ENCODE measurements around the gene ZNRF3.

Gene ZNRF3

GRCh38 chr22:29050457-29050856, 167.1 kb downstream of the ZNRF3 start:
- Histone ChIP-seq H2BK15ac (ENCODE audit: low read length) (no peak overlapping the region), H3K14ac (ENCODE audit: low read length) (no peak overlapping the region), H3K4me2 (ENCODE audit: insufficient read depth, low read length, poor library complexity, severe bottlenecking) (no peak overlapping the region), H3K27ac (replicated peaks; ENCODE audit: low read length) (no peak overlapping the region), H3K4me1 (ENCODE audit: control insufficient read depth in 2 of 2, insufficient read depth in 1 of 2, low read depth in 1 of 2, low read length in 2 of 2) (peaks cover 2 to 15% of the 10 kb centered on the region in 2 donors), H3K79me1 (ENCODE audit: low read depth, low read length) (no peaks in the 10 kb centered on the region), H3K4ac (ENCODE audit: low read length) (no peak overlapping the region), H2AK5ac (ENCODE audit: low read depth, low read length) (no peak overlapping the region), H2BK120ac (ENCODE audit: low read depth, low read length) (no peak overlapping the region), H3K36me3 (replicated peaks in 1 of 2; ENCODE audit: control insufficient read depth in 2 of 2, insufficient read depth in 2 of 2, low read length in 2 of 2) (peaks cover 40 to 87% of the 10 kb centered on the region in 2 donors), H4K8ac (ENCODE audit: low read depth, low read length) (no peak overlapping the region), H3K27me3 (ENCODE audit: control insufficient read depth in 3 of 3, insufficient read depth in 3 of 3, low read depth in 1 of 3, low read length in 3 of 3) (no peaks in the 10 kb centered on the region), H4K91ac (ENCODE audit: low read depth, low read length, poor library complexity) (no peak overlapping the region), H3K4me3 (ENCODE audit: low read length in 2 of 2) (no peak overlapping the region), H2AFZ (ENCODE audit: low read length) (no peak overlapping the region), H2BK12ac (ENCODE audit: low read length) (no peak overlapping the region), H2BK5ac (ENCODE audit: low read length) (peak overlapping the region; percentile 15), H3K18ac (ENCODE audit: low read length) (no peak overlapping the region), H3K9ac (ENCODE audit: low read depth, low read length, poor library complexity) (no peak overlapping the region), H3K9me3 (replicated peaks in 1 of 2; ENCODE audit: control insufficient read depth in 2 of 2, insufficient read depth in 1 of 2, low read depth in 1 of 2, low read length in 2 of 2) (no peaks in the 10 kb centered on the region), H3K23ac (ENCODE audit: low read depth, low read length, poor library complexity) (peak overlapping the region; percentile 40)
- no CpG with 5 or more reads among the region's 24 CpGs for WGBS, 2 donors (ENCODE audit: extremely low coverage in 2 of 2, insufficient read length in 2 of 2, insufficient replicate concordance in 1 of 2)
- DNase-seq (ENCODE audit: low spot score): no peak

GRCh38 chr22:29053048-29053702, 169.8 kb downstream of the ZNRF3 start:
- no peaks in the 10 kb centered on the region for H3K27me3 ChIP-seq (ENCODE audit: control insufficient read depth in 3 of 3, insufficient read depth in 3 of 3, low read depth in 1 of 3, low read length in 3 of 3)
- H2BK12ac ChIP-seq (ENCODE audit: low read length): no peak overlapping the region
- no peak overlapping the region for H2BK120ac ChIP-seq (ENCODE audit: low read depth, low read length)
- H3K14ac ChIP-seq (ENCODE audit: low read length): no peak overlapping the region
- no peak overlapping the region for H3K18ac ChIP-seq (ENCODE audit: low read length)
- no peak overlapping the region for H2BK15ac ChIP-seq (ENCODE audit: low read length)
- no peak overlapping the region for H4K91ac ChIP-seq (ENCODE audit: low read depth, low read length, poor library complexity)
- no peaks in the 10 kb centered on the region for H3K79me1 ChIP-seq (ENCODE audit: low read depth, low read length)
- no peak overlapping the region for H2AK5ac ChIP-seq (ENCODE audit: low read depth, low read length)
- no CpG with 5 or more reads among the region's 8 CpGs for WGBS, 2 donors (ENCODE audit: extremely low coverage in 2 of 2, insufficient read length in 2 of 2, insufficient replicate concordance in 1 of 2)
- no peak overlapping the region for H3K4me2 ChIP-seq (ENCODE audit: insufficient read depth, low read length, poor library complexity, severe bottlenecking)
- H2BK5ac ChIP-seq (ENCODE audit: low read length): no peak overlapping the region
- peaks cover 22 to 60% of the 10 kb centered on the region in 2 donors for H3K36me3 ChIP-seq (replicated peaks in 1 of 2; ENCODE audit: control insufficient read depth in 2 of 2, insufficient read depth in 2 of 2, low read length in 2 of 2)
- H3K27ac ChIP-seq (replicated peaks; ENCODE audit: low read length): no peak overlapping the region
- no peak overlapping the region for H4K8ac ChIP-seq (ENCODE audit: low read depth, low read length)
- no peak overlapping the region for H3K4ac ChIP-seq (ENCODE audit: low read length)
- no peak overlapping the region for H3K4me3 ChIP-seq (ENCODE audit: low read length in 2 of 2)
- no peak overlapping the region for H3K23ac ChIP-seq (ENCODE audit: low read depth, low read length, poor library complexity)
- no peak overlapping the region for H2AFZ ChIP-seq (ENCODE audit: low read length)
- H3K9ac ChIP-seq (ENCODE audit: low read depth, low read length, poor library complexity): peak overlapping the region; percentile 50
- peaks cover 6 to 16% of the 10 kb centered on the region in 2 donors for H3K4me1 ChIP-seq (ENCODE audit: control insufficient read depth in 2 of 2, insufficient read depth in 1 of 2, low read depth in 1 of 2, low read length in 2 of 2)
- DNase-seq (ENCODE audit: low spot score): no peak
- no peaks in the 10 kb centered on the region for H3K9me3 ChIP-seq (replicated peaks in 1 of 2; ENCODE audit: control insufficient read depth in 2 of 2, insufficient read depth in 1 of 2, low read depth in 1 of 2, low read length in 2 of 2)

DNA sequence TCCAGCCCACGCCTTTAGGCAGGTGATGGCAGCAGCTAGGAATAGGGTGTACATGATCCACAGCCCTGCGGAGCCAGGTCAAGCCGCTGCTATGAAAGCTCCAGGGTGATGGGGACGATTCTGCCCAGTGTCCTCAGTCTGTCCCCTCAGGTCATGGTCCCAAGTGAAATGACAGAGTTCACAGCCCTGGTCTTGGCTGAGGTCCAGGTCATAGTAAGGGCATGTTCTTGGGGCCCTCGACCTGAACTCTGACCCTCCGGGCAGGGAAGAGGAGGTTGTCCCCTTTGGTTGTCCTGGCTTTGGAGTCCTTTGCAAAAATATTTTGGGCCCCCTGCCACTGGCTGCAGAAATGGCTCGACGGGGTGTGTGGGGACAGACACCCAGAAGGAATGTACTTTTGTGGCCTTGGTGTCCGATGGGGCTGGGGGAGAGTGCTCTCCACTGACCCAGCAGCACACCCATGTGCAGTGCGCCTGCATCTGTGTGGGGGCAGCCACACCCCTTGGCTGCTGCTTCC, 170.9 kb downstream of the ZNRF3 start:
- H2BK5ac ChIP-seq (ENCODE audit: low read length): no peak overlapping the region
- no peak overlapping the region for H2AK5ac ChIP-seq (ENCODE audit: low read depth, low read length)
- H2BK120ac ChIP-seq (ENCODE audit: low read depth, low read length): no peak overlapping the region
- no peaks in the 10 kb centered on the region for H3K79me1 ChIP-seq (ENCODE audit: low read depth, low read length)
- H2AFZ ChIP-seq (ENCODE audit: low read length): no peak overlapping the region
- no peak overlapping the region for H3K4ac ChIP-seq (ENCODE audit: low read length)
- peaks cover 14 to 49% of the 10 kb centered on the region in 2 donors for H3K36me3 ChIP-seq (replicated peaks in 1 of 2; ENCODE audit: control insufficient read depth in 2 of 2, insufficient read depth in 2 of 2, low read length in 2 of 2)
- H3K27ac ChIP-seq (replicated peaks; ENCODE audit: low read length): no peak overlapping the region
- no peak overlapping the region for H3K14ac ChIP-seq (ENCODE audit: low read length)
- H2BK12ac ChIP-seq (ENCODE audit: low read length): no peak overlapping the region
- no peaks in the 10 kb centered on the region for H3K9me3 ChIP-seq (replicated peaks in 1 of 2; ENCODE audit: control insufficient read depth in 2 of 2, insufficient read depth in 1 of 2, low read depth in 1 of 2, low read length in 2 of 2)
- H3K4me2 ChIP-seq (ENCODE audit: insufficient read depth, low read length, poor library complexity, severe bottlenecking): no peak overlapping the region
- H2BK15ac ChIP-seq (ENCODE audit: low read length): no peak overlapping the region
- WGBS, 2 donors (ENCODE audit: extremely low coverage in 2 of 2, insufficient read length in 2 of 2, insufficient replicate concordance in 1 of 2): no CpG with 5 or more reads among the region's 10 CpGs
- no peak overlapping the region for H3K9ac ChIP-seq (ENCODE audit: low read depth, low read length, poor library complexity)
- H3K23ac ChIP-seq (ENCODE audit: low read depth, low read length, poor library complexity): no peak overlapping the region
- no peak overlapping the region for H4K8ac ChIP-seq (ENCODE audit: low read depth, low read length)
- peak overlapping the region; percentile 55 for H3K18ac ChIP-seq (ENCODE audit: low read length)
- H3K27me3 ChIP-seq (ENCODE audit: control insufficient read depth in 3 of 3, insufficient read depth in 3 of 3, low read depth in 1 of 3, low read length in 3 of 3): no peaks in the 10 kb centered on the region
- H3K4me3 ChIP-seq (ENCODE audit: low read length in 2 of 2): no peak overlapping the region
- peaks cover 6 to 16% of the 10 kb centered on the region in 2 donors for H3K4me1 ChIP-seq (ENCODE audit: control insufficient read depth in 2 of 2, insufficient read depth in 1 of 2, low read depth in 1 of 2, low read length in 2 of 2)
- no peak for DNase-seq (ENCODE audit: low spot score)
- H4K91ac ChIP-seq (ENCODE audit: low read depth, low read length, poor library complexity): no peak overlapping the region

DNA sequence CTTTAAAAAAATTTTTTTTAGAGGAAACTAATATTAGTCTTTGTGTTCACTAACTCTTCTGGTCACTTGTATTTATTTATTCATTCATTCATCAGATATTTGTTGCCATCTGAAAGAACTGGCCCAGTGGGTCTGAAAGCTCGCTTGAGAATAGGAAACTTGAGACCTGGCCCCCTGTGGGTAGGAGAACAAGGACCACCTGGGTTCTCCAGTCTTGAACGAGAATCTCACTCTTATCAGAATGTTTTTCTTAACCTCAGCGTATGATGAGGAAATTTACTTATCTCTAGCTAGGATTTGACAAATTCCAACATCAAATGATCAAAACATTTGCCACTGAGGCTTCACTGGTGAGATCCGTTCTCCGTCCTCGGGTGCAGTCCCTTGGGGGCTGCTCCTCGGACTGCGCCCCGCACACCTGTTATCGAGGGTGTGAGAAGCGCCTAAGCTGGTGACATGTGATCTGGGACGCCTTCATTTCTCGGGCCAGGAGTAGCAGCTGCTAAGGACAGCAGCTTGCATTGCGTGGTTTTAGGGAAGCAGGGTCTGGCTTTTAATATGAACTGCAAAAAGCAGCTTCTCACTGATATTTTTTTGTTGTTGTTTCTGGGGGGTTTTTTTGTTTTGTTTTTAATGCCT, 171.9 kb downstream of the ZNRF3 start:
- DNase-seq (ENCODE audit: low spot score): no peak
- no peak overlapping the region for H4K91ac ChIP-seq (ENCODE audit: low read depth, low read length, poor library complexity)
- no peak overlapping the region for H3K18ac ChIP-seq (ENCODE audit: low read length)
- H3K9me3 ChIP-seq (replicated peaks in 1 of 2; ENCODE audit: control insufficient read depth in 2 of 2, insufficient read depth in 1 of 2, low read depth in 1 of 2, low read length in 2 of 2): no peaks in the 10 kb centered on the region
- no peak overlapping the region for H4K8ac ChIP-seq (ENCODE audit: low read depth, low read length)
- H2BK5ac ChIP-seq (ENCODE audit: low read length): no peak overlapping the region
- no peak overlapping the region for H2BK120ac ChIP-seq (ENCODE audit: low read depth, low read length)
- no peak overlapping the region for H2AK5ac ChIP-seq (ENCODE audit: low read depth, low read length)
- no peak overlapping the region for H3K27ac ChIP-seq (replicated peaks; ENCODE audit: low read length)
- H3K23ac ChIP-seq (ENCODE audit: low read depth, low read length, poor library complexity): no peak overlapping the region
- H3K14ac ChIP-seq (ENCODE audit: low read length): peak overlapping the region; percentile 39
- peaks cover 6 to 16% of the 10 kb centered on the region in 2 donors for H3K4me1 ChIP-seq (ENCODE audit: control insufficient read depth in 2 of 2, insufficient read depth in 1 of 2, low read depth in 1 of 2, low read length in 2 of 2)
- no peak overlapping the region for H3K4ac ChIP-seq (ENCODE audit: low read length)
- H3K27me3 ChIP-seq (ENCODE audit: control insufficient read depth in 3 of 3, insufficient read depth in 3 of 3, low read depth in 1 of 3, low read length in 3 of 3): no peaks in the 10 kb centered on the region
- no peak overlapping the region for H3K9ac ChIP-seq (ENCODE audit: low read depth, low read length, poor library complexity)
- no peak overlapping the region for H2BK15ac ChIP-seq (ENCODE audit: low read length)
- no peak overlapping the region for H2BK12ac ChIP-seq (ENCODE audit: low read length)
- H3K79me1 ChIP-seq (ENCODE audit: low read depth, low read length): no peaks in the 10 kb centered on the region
- no peak overlapping the region for H3K4me3 ChIP-seq (ENCODE audit: low read length in 2 of 2)
- no CpG with 5 or more reads among the region's 14 CpGs for WGBS, 2 donors (ENCODE audit: extremely low coverage in 2 of 2, insufficient read length in 2 of 2, insufficient replicate concordance in 1 of 2)
- peaks cover 8 to 39% of the 10 kb centered on the region in 2 donors for H3K36me3 ChIP-seq (replicated peaks in 1 of 2; ENCODE audit: control insufficient read depth in 2 of 2, insufficient read depth in 2 of 2, low read length in 2 of 2)
- no peak overlapping the region for H2AFZ ChIP-seq (ENCODE audit: low read length)
- no peak overlapping the region for H3K4me2 ChIP-seq (ENCODE audit: insufficient read depth, low read length, poor library complexity, severe bottlenecking)
